ENCODE measurements around the gene COPG2. TPM values are rescaled to one million over a fixed set of nuclear protein-coding genes. Genes with fewer than 3 reads are reported as not detected.
"Not testable (repeated sequence)": the region's sequence is repeated elsewhere in the genome, so short reads cannot be mapped to it uniquely, and the experiment has no call there.

The COPG2 gene
- total and polyA plus RNA-seq, 2 donors (not counting 1 experiment from before 2014, with no cell fraction given): 47.8 to 52.4 TPM

- TF ChIP-seq EZH2 (IDR thresholded peaks at IDR 0.05; ENCODE audit: low read length, missing control alignments): no peak
- TF ChIP-seq, protein P1, sequence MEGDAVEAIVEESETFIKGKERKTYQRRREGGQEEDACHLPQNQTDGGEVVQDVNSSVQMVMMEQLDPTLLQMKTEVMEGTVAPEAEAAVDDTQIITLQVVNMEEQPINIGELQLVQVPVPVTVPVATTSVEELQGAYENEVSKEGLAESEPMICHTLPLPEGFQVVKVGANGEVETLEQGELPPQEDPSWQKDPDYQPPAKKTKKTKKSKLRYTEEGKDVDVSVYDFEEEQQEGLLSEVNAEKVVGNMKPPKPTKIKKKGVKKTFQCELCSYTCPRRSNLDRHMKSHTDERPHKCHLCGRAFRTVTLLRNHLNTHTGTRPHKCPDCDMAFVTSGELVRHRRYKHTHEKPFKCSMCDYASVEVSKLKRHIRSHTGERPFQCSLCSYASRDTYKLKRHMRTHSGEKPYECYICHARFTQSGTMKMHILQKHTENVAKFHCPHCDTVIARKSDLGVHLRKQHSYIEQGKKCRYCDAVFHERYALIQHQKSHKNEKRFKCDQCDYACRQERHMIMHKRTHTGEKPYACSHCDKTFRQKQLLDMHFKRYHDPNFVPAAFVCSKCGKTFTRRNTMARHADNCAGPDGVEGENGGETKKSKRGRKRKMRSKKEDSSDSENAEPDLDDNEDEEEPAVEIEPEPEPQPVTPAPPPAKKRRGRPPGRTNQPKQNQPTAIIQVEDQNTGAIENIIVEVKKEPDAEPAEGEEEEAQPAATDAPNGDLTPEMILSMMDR (conservative IDR thresholded peaks at IDR 0.05 in 1 of 2, IDR thresholded peaks at IDR 0.05 in 1 of 2; ENCODE audit: low read depth in 1 of 2, low read length in 2 of 2): peak; percentile 63 to 70
- Histone ChIP-seq H3K9ac (ENCODE audit: insufficient read depth, low read length) (no peak overlapping the region), H3K4me1 (ENCODE audit: control insufficient read depth, extremely low read depth, insufficient read depth, low read length) (no peaks in the 10 kb centered on the region), H3K4me2 (ENCODE audit: extremely low read depth, insufficient read depth, low read length) (no peak overlapping the region), H3K9me3 (ENCODE audit: control insufficient read depth, insufficient read depth, low read depth, low read length) (no peaks in the 10 kb centered on the region), H3K27me3 (ENCODE audit: control insufficient read depth, insufficient read depth, low read length) (peaks cover 3% of the 10 kb centered on the region), H3K27ac (ENCODE audit: insufficient read depth, low read length) (no peak overlapping the region), H3K36me3 (ENCODE audit: control insufficient read depth, insufficient read depth, low read length) (no peaks in the 10 kb centered on the region), H3K4me3 (replicated peaks in 1 of 4; ENCODE audit: control extremely low read depth in 1 of 4, insufficient read depth in 1 of 4, low read depth in 3 of 4, low read length in 4 of 4) (no peak overlapping the region), H4K20me1 (ENCODE audit: control insufficient read depth, extremely low read depth, insufficient read depth, low read length) (no peaks in the 10 kb centered on the region), H3K79me2 (ENCODE audit: control insufficient read depth, insufficient read depth, low read length) (no peaks in the 10 kb centered on the region), H2AFZ (ENCODE audit: low read length) (no peak overlapping the region)
- peak; percentile 29 to 63 for DNase-seq (ENCODE audit: low read depth in 2 of 2)
These were observed 27.3 kb upstream of the COPG2 start for GRCh38 chr7:130695840-130696239.

DNA sequence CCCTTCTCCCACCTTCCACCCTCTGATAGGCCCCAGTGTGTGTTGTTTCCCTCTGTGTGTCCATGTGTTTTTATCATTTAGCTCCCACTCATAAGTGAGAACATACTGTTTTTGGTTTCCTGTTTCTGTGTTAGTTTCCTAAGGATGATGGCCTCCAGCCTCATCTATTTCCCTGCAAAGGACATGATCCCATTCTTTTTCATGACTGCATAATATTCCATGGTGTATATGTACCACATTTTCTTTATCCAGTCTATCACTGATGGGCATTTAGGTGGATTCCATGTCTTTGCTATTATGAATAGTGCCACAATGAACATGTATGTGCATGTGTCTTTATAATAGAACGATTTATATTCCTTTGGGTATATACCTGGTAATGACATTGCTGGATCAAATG, 23.8 kb upstream of the COPG2 start:
- not testable (repeated sequence) for H3K4me2 ChIP-seq (ENCODE audit: extremely low read depth, insufficient read depth, low read length); H3K9me3 ChIP-seq (ENCODE audit: control insufficient read depth, insufficient read depth, low read depth, low read length); H3K27ac ChIP-seq (ENCODE audit: insufficient read depth, low read length); H3K4me3 ChIP-seq (replicated peaks in 1 of 4; ENCODE audit: control extremely low read depth in 1 of 4, insufficient read depth in 1 of 4, low read depth in 3 of 4, low read length in 4 of 4); H3K79me2 ChIP-seq (ENCODE audit: control insufficient read depth, insufficient read depth, low read length); H4K20me1 ChIP-seq (ENCODE audit: control insufficient read depth, extremely low read depth, insufficient read depth, low read length); DNase-seq (ENCODE audit: low read depth in 2 of 2); H3K9ac ChIP-seq (ENCODE audit: insufficient read depth, low read length); H3K36me3 ChIP-seq (ENCODE audit: control insufficient read depth, insufficient read depth, low read length); H2AFZ ChIP-seq (ENCODE audit: low read length); H3K4me1 ChIP-seq (ENCODE audit: control insufficient read depth, extremely low read depth, insufficient read depth, low read length); H3K27me3 ChIP-seq (ENCODE audit: control insufficient read depth, insufficient read depth, low read length)

DNA sequence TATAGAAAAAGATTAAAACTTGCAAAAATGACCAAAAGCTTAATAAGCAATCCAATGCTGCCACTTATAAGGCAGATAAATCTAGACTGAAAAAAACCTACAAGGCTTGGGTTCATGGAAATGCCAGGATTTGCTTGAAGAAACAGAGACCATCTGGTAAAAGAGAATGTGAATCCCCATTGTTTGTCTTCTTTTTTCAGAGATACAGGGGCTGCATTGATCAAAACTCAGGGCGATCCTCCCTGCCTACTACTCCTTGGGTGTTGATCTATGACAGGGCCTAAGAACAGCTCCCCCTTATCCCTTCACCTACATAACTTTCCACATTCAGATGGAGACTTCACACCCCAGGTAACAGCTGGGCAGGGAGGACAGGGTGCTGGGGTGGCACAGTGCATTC, 21.1 kb upstream of the COPG2 start:
- Histone ChIP-seq H3K4me2 (ENCODE audit: extremely low read depth, insufficient read depth, low read length) (no peak overlapping the region), H3K9ac (ENCODE audit: insufficient read depth, low read length) (no peak overlapping the region), H3K27me3 (ENCODE audit: control insufficient read depth, insufficient read depth, low read length) (peaks cover 8% of the 10 kb centered on the region), H3K4me1 (ENCODE audit: control insufficient read depth, extremely low read depth, insufficient read depth, low read length) (no peaks in the 10 kb centered on the region), H3K79me2 (ENCODE audit: control insufficient read depth, insufficient read depth, low read length) (no peaks in the 10 kb centered on the region), H4K20me1 (ENCODE audit: control insufficient read depth, extremely low read depth, insufficient read depth, low read length) (no peaks in the 10 kb centered on the region), H3K4me3 (replicated peaks in 1 of 4; ENCODE audit: control extremely low read depth in 1 of 4, insufficient read depth in 1 of 4, low read depth in 3 of 4, low read length in 4 of 4) (no peak overlapping the region), H3K27ac (ENCODE audit: insufficient read depth, low read length) (no peak overlapping the region), H2AFZ (ENCODE audit: low read length) (no peak overlapping the region), H3K36me3 (ENCODE audit: control insufficient read depth, insufficient read depth, low read length) (no peaks in the 10 kb centered on the region), H3K9me3 (ENCODE audit: control insufficient read depth, insufficient read depth, low read depth, low read length) (no peaks in the 10 kb centered on the region)
- TF ChIP-seq, protein P1 (conservative IDR thresholded peaks at IDR 0.05 in 1 of 2, IDR thresholded peaks at IDR 0.05 in 1 of 2; ENCODE audit: low read depth in 1 of 2, low read length in 2 of 2): no peak
- no peak for TF ChIP-seq EZH2 (IDR thresholded peaks at IDR 0.05; ENCODE audit: low read length, missing control alignments)
- DNase-seq (ENCODE audit: low read depth in 2 of 2): no peak

Data from fibroblast of lung (primary cell).